Left lung (tissue), 10 donors: ENCODE data around the gene NT5C1B. TPM values are rescaled to one million over a fixed set of nuclear protein-coding genes. Genes with fewer than 3 reads are reported as not detected.

ENCODE experiments used
- ATAC-seq: fragments of 200-7000 bp; cut with Tn5 transposase; one replicate; pipeline ENCODE4 v1.9.1; 2020; ENCODE audit warnings: moderate library complexity
- DNase-seq, 4 donors: peaks; one replicate each; pipeline ENCODE4 v3.0.0-alpha.2; 2013 to 2020
- H3K27ac ChIP-seq, 2 donors: fragments of 200-600 bp; sonication (generic) in 1 of 2; one replicate each; pipeline versions ENCODE4 v1.5.0 to v1.8.0; 2020 to 2021
- H3K27me3 ChIP-seq, 2 donors: fragments of 200-600 bp; sonication (generic) in 1 of 2; one replicate each; pipeline versions ENCODE4 v1.5.0 to v1.8.0; 2020 to 2021
- H3K36me3 ChIP-seq, 2 donors: fragments of 200-600 bp; sonication (generic) in 1 of 2; one replicate each; pipeline versions ENCODE4 v1.5.0 to v1.8.0; 2020 to 2021
- H3K4me1 ChIP-seq, 2 donors: fragments of 200-600 bp; one replicate each; pipeline ENCODE4 v1.8.0; 2021
- H3K4me3 ChIP-seq, 2 donors: fragments of 200-600 bp; sonication (generic) in 1 of 2; one replicate each; pipeline versions ENCODE4 v1.5.0 to v1.8.0; 2020 to 2021; ENCODE audit warnings: mild to moderate bottlenecking in 1 of 2
- H3K9me3 ChIP-seq, 2 donors: fragments of 200-600 bp; sonication (generic) in 1 of 2; one replicate each; pipeline versions ENCODE4 v1.5.0 to v1.8.0; 2020 to 2021
- intact Hi-C, 2 donors: fragments of 100-400 bp; cut with DNase I; formaldehyde crosslinking; loops; one replicate each; pipeline versions ENCODE4 v1.11.2 to v1.14.2; 2022
- polyA plus RNA-seq, 6 donors: library from polyadenylated mRNA; unstranded; fragments of 120-200 nt; gene quantifications; one replicate each; pipeline ENCODE4 v1.2.1, GENCODE V29; 2013; ENCODE audit not compliant: insufficient read length in 6 of 6
- total RNA-seq, 2 donors: library from RNA; stranded (reverse); fragmentation: NEBNext Ultra II Directional; extraction: Animal tissue kit (Norgen Biotek cat#: 25700); gene quantifications; one replicate each; pipeline ENCODE4 v1.2.1, GENCODE V29; 2021
- TF ChIP-seq, protein P1 (sequence below), 2 donors: fragments of 200-600 bp; sonication (generic) in 1 of 2; IDR thresholded peaks; one replicate each; pipeline versions ENCODE4 v1.5.0 to v1.8.0; 2021; ENCODE audit warnings: antibody characterized with exemption in 2 of 2
- donor health status: DM: no; HTN: yes; CAD: no.
- donor health status: DM: no; HTN: no; CAD: no.

The NT5C1B gene
- total and polyA plus RNA-seq, 8 donors: 1.2 to 1.9 (median 1.3) TPM; not detected in 2

DNA sequence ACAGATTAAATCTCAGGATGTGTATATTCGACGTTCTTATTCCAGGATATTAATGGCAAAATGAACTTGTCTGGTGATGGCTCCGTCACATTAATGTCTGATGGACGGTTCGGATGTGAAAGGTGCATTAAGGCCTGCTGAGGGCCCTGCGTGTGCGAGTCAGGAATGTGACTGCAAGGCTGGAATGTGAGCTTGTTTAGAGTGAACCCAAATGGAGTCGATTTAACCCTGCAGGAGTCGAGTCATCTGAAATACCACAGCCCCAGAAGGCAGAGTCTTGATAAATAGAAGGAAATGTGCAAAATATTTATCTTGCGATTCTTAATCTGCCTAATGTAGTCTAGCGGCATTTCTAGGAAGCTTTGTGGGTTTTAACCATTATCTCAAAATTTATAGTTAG, 73.3 kb downstream of the NT5C1B start:
- Histone ChIP-seq H3K27ac (no peak overlapping the region), H3K36me3 (no peaks in the 10 kb centered on the region), H3K4me1 (peaks cover 5% of the 10 kb centered on the region in 2 donors), H3K4me3 (no peak overlapping the region), H3K9me3 (no peaks in the 10 kb centered on the region), H3K27me3 (no peaks in the 10 kb centered on the region)
- TF ChIP-seq, protein P1, sequence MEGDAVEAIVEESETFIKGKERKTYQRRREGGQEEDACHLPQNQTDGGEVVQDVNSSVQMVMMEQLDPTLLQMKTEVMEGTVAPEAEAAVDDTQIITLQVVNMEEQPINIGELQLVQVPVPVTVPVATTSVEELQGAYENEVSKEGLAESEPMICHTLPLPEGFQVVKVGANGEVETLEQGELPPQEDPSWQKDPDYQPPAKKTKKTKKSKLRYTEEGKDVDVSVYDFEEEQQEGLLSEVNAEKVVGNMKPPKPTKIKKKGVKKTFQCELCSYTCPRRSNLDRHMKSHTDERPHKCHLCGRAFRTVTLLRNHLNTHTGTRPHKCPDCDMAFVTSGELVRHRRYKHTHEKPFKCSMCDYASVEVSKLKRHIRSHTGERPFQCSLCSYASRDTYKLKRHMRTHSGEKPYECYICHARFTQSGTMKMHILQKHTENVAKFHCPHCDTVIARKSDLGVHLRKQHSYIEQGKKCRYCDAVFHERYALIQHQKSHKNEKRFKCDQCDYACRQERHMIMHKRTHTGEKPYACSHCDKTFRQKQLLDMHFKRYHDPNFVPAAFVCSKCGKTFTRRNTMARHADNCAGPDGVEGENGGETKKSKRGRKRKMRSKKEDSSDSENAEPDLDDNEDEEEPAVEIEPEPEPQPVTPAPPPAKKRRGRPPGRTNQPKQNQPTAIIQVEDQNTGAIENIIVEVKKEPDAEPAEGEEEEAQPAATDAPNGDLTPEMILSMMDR (IDR thresholded peaks at IDR 0.05): no peak
- intact Hi-C loops: loop anchor here in 1 of 2 donors (10.0 kb wide), 1 partner anchor 1349 kb away; no protein-coding TSS in a partner anchor
- ATAC-seq (no peak), DNase-seq (no peak)

DNA sequence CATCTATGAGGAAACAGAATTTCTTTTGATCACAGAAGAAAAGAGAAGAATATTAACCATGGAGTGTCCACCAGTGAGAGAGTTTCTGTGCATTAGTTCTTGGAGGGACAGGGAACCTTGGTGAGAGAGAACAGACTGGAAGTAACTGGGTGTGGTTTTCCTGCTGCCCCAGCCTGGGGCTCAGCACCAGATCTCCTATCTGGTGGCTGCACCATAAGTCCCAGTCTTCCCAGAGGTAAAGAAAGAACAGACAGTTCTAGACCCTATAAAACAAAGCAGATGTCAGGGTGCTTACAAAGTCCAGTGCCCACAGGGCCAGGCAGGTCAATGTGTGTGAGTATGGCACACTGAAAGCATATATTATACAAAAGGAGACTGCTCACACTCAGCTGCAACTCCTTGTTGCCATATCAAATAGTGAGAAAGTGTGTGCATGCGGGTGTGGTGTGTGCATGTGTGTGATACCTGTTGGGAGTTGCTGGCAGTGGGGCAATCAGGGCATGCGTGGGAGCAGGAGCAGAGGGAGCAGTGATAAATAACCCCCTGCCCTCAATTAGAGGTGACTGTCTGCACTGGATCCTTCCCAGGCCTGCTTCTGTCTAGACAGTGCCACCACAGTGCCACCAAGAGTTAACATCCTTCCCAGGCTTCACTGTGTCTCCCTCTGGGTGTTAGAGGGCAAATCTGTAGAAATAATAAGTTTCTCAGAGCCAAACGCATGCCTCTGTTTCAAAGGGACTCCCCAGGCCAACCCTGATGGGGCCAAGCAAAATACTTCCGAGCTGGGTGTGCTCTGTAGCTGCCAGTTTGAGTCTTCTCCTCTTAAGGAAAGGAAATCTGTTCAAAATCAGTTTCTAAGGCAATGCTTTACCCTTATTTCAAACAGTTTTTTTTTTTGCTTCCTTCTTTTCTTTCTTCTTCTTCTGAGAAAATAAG, 74.6 kb downstream of the NT5C1B start:
- H3K27me3 ChIP-seq: no peaks in the 10 kb centered on the region
- H3K36me3 ChIP-seq: no peaks in the 10 kb centered on the region
- intact Hi-C loops: loop anchor here in 1 of 2 donors (10.0 kb wide), 1 partner anchor 1350 kb away; no protein-coding TSS in a partner anchor
- H3K9me3 ChIP-seq: no peaks in the 10 kb centered on the region
- TF ChIP-seq, protein P1 (IDR thresholded peaks at IDR 0.05): no peak
- no peak overlapping the region for H3K4me3 ChIP-seq
- H3K4me1 ChIP-seq: no peaks in the 10 kb centered on the region
- DNase-seq (no peak), ATAC-seq (no peak)
- no peak overlapping the region for H3K27ac ChIP-seq

Other genes starting within 250 kb of the NT5C1B start
- gene RDH14, start 28.9 kb downstream of the NT5C1B start, total RNA-seq: 10 to 100 TPM; 19.6 to 20.3 TPM
- gene RDH14, start 28.9 kb downstream of the NT5C1B start, polyA plus RNA-seq: 10 to 100 TPM; 37.6 to 45.6 (median 41.6) TPM